ENCODE data around the gene FCHSD1.

GRCh38 chr5:141683596-141684141 is 32.5 kb upstream of the FCHSD1 start:
- TF ChIP-seq, protein P1, sequence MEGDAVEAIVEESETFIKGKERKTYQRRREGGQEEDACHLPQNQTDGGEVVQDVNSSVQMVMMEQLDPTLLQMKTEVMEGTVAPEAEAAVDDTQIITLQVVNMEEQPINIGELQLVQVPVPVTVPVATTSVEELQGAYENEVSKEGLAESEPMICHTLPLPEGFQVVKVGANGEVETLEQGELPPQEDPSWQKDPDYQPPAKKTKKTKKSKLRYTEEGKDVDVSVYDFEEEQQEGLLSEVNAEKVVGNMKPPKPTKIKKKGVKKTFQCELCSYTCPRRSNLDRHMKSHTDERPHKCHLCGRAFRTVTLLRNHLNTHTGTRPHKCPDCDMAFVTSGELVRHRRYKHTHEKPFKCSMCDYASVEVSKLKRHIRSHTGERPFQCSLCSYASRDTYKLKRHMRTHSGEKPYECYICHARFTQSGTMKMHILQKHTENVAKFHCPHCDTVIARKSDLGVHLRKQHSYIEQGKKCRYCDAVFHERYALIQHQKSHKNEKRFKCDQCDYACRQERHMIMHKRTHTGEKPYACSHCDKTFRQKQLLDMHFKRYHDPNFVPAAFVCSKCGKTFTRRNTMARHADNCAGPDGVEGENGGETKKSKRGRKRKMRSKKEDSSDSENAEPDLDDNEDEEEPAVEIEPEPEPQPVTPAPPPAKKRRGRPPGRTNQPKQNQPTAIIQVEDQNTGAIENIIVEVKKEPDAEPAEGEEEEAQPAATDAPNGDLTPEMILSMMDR (IDR thresholded peaks at IDR 0.05): no peak
- TF ChIP-seq POLR2A (IDR thresholded peaks at IDR 0.05): no peak

Measured in prostate gland (tissue), 2 donors.